ENCODE results near the gene AGER.

GRCh38 chr6:32181148-32181702 is 2.8 kb downstream of the AGER start:
- TF ChIP-seq CTCF (IDR thresholded peaks at IDR 0.05), result no peak
- no peak for TF ChIP-seq POLR2A (IDR thresholded peaks at IDR 0.05)
